Measurements from ENCODE around the gene JPH4. TPM values are rescaled to one million over a fixed set of nuclear protein-coding genes. Genes with fewer than 3 reads are reported as not detected.
A peak's percentile ranks its signal among the peaks of the same experiment; 100 is the strongest.

JPH4 gene
- polyA plus RNA-seq (2011; rRNA removed) (0.03 and 0.05 TPM in 2 replicates), polyA plus RNA-seq (2017; fragmentation: RNase III; extraction: RNeasy Plus Mini Kit Qiagen cat#74134 plus additional on column Dnase treatment) (0.03 TPM in 1 of 3 replicates, not detected in the others), polyA minus RNA-seq (2011; rRNA and poly(A)+ RNA removed) (0.04 and 0.10 TPM in 2 replicates)
- 0.01 and 0.03 TPM in 2 replicates for polyA plus RNA-seq (2012; cell fraction: cytosol; rRNA removed)
- 0.06 and 0.11 TPM in 2 replicates for polyA plus RNA-seq (2012; cell fraction: nucleus; rRNA removed)

- H3K4me3 ChIP-seq: no peak within 1 kb of the TSS
- POLR2A ChIA-PET: no interaction called here
- CTCF ChIA-PET: interaction anchor here (0.9 to 1.8 kb wide), 4 partner anchors 9 to 20 kb away, joined by 3 to 4 read pairs (median 4); no protein-coding TSS in a partner anchor
Observed at GRCh38 chr14:23578560-23579310, at the start of gene JPH4. Gene JPH4 (minus strand): TSS chr14:23578790. CDS start chr14:23577453, 1,337 bp downstream.

DNA sequence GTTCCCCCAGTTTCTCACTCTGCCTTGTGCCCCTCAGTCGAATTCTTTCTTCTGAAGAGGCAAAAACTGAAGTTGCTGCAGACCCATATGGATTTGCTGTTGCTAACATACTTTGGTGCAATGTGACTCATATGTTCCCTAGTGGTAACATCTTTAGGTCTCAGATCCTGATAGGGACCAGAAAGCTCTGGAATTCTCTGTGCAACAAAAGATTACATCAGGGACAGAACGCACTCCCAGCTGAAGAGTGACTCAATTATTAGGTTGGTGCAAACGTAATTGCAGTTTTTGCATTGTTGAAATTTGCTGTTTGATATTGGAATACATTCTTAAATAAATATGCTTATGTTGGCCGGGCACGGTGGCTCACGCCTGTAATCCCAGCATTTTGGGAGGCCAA lies 49.4 kb upstream of the JPH4 start:
- no peak for TF ChIP-seq REST (IDR thresholded peaks at IDR 0.05)
- no peak for ATAC-seq
- H3K9me3 ChIP-seq: peaks cover 32% of the 10 kb centered on the region; the same call in 2 of the 3 replicates
- H3K4me2 ChIP-seq: no peak overlapping the region
- POLR2A ChIA-PET: no interaction called here
- no peak overlapping the region for H3K4me3 ChIP-seq
- CTCF ChIA-PET: interaction anchor here (0.6 to 3.7 kb wide), 3 partner anchors 13 to 282 kb away, joined by 5 to 10 read pairs (median 9); no protein-coding TSS in a partner anchor
- 9% methylated on average over 6 of the region's 6 CpGs for WGBS (ENCODE audit: missing lambda C conversion rate)
- DNase-seq (ENCODE audit: low read depth in 1 of 2, low spot score in 1 of 2): no peak
- no peak for FAIRE-seq
- no peaks in the 10 kb centered on the region for H3K4me1 ChIP-seq
- H3K27ac ChIP-seq: no peak overlapping the region

More at GRCh38 chr14:23578560-23579310, at the start of gene JPH4:
- FAIRE-seq: no peak
- WGBS (ENCODE audit: missing lambda C conversion rate): 48% methylated on average over 14 of the region's 18 CpGs
- TF ChIP-seq REST (IDR thresholded peaks at IDR 0.05) (no peak), KDM1A (IDR thresholded peaks at IDR 0.05; ENCODE audit: low read depth) (no peak), PBX3 (IDR thresholded peaks at IDR 0.05) (no peak), RFX5 (IDR thresholded peaks at IDR 0.05) (no peak), MYC (IDR thresholded peaks at IDR 0.05; ENCODE audit: borderline replicate concordance, low read length) (no peak), PHF8 (IDR thresholded peaks at IDR 0.05; ENCODE audit: borderline replicate concordance, low read depth) (no peak), MAZ (IDR thresholded peaks at IDR 0.05; ENCODE audit: borderline replicate concordance, low read depth, low read length) (no peak), MAFK (IDR thresholded peaks at IDR 0.05; ENCODE audit: partially characterized antibody) (no peak)
- Histone ChIP-seq H3K27ac (no peak within 1 kb of the TSS; a peak in 1 of 6 replicates), H3K9me3 (no peaks in the 10 kb centered on the region), H3K4me2 (peak within 1 kb of the TSS; percentile 29; the same call in 1 of the 3 replicates), H3K4me1 (no peaks in the 10 kb centered on the region)
- no peak for DNase-seq (ENCODE audit: low read depth in 1 of 2, low spot score in 1 of 2)
- peak in 1 of 2 experiments; percentile 39; a peak in 3 of 6 replicates for ATAC-seq

- no peak overlapping the region for H3K4me2 ChIP-seq
- H3K9me3 ChIP-seq: peaks cover 33% of the 10 kb centered on the region; the same call in 2 of the 3 replicates
- H3K4me3 ChIP-seq: no peak overlapping the region
- no peak for DNase-seq (ENCODE audit: low read depth in 1 of 2, low spot score in 1 of 2)
- H3K4me1 ChIP-seq: no peaks in the 10 kb centered on the region
- ChIA-PET POLR2A (no interaction called here), CTCF (interaction anchor here (0.6 to 3.7 kb wide), 4 partner anchors 21 to 283 kb away, joined by 3 to 10 read pairs (median 6); no protein-coding TSS in a partner anchor)
- TF ChIP-seq ZNF302 (CRISPR knock-in tag; IDR thresholded peaks at IDR 0.05) (no peak), FOXS1 (CRISPR knock-in tag; IDR thresholded peaks at IDR 0.05) (no peak), HEYL (CRISPR knock-in tag; IDR thresholded peaks at IDR 0.05) (no peak), POLR2A (IDR thresholded peaks at IDR 0.05; ENCODE audit: low read length) (no peak)
- FAIRE-seq: no peak
- ATAC-seq: no peak
- no peak overlapping the region for H3K27ac ChIP-seq
Observed at GRCh38 chr14:23626946-23627345, 48.4 kb upstream of the JPH4 start.

Data from A549 (cell line).